GM21423 (cell line): Measurements from ENCODE around the gene HVCN1.
"Not testable (repeated sequence)": the region's sequence is repeated elsewhere in the genome, so short reads cannot be mapped to it uniquely, and the experiment has no call there.

Experiments used
- ATAC-seq: cut with Tn5 transposase; IDR thresholded peaks from one replicate; pipeline ENCODE4 v1.9.1; 2021; ENCODE audit warnings: mild to moderate bottlenecking, moderate library complexity; ENCODE audit not compliant: unreplicated experiment

The HVCN1 gene

DNA sequence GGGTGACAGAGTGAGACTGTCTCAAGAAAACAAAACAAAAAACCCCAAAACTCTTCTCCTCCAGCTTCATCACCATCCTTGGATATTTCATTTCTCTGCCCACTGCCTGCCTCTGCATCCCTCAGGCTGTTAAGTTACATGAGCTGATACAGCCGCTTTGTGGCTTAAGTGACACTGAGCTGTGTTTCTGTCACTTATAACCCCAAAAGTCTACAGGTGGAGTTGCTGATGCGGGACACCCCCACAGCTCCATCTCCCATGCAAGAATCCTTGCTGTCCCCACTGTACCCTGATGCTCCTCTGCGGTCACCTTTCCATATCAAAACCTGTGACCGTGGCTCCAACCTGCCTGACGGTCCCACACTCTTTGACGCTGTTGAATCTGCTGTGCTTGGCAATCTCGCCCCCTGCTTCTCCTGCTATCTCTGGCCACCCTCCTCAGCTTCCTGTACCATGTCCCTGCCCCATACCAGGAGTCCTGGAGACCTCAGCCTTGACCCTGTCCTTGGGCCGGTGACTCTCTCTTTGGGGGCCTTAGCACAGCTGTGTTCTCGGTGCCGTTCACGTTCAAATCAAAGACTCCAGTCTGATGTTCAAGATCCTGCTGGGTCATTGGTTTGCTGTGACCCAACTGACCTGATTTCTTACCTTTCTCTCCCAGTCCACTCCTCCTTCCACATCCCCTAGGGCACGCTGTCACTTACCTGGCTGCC lies 20.3 kb downstream of the HVCN1 start:
- ATAC-seq: no peak

DNA sequence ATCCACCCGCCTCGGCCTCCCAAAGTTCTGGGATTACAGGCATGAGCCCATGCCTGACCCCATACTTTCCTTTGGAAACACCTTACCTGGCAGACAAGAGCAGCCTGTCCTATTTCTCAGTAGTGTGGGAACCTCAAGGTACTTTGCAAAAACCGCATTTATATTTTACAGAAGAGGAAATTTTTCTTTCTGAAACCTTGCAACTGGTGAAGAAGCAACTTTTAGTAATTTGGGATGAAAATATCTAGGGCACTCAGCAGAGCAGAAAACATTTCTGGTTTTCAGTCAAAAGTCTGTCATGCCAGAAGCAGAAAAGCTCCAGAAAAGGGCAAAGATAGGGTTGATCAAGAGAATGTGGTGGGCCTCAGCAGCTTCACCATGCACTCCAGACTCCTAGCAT lies 21.2 kb downstream of the HVCN1 start:
- no peak for ATAC-seq

DNA sequence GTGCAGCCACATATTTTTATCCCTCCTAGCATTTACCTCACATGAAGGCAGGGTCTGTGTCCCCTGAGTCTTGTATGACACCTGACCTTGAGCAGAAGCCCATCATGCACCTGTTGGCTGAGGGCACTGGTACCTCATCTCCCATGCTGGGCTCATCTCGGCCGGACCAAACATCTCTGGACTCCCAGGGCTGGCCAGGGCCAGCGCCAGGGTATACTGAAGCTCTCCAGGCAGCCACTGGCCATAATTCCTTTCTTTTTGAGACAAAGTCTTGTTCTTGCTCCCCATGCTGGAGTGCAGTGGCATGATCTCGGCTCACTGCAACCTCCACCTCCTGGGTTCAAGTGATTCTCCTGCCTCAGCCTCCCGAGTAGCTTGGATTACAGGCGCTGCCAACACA lies 22.0 kb downstream of the HVCN1 start:
- no peak for ATAC-seq

DNA sequence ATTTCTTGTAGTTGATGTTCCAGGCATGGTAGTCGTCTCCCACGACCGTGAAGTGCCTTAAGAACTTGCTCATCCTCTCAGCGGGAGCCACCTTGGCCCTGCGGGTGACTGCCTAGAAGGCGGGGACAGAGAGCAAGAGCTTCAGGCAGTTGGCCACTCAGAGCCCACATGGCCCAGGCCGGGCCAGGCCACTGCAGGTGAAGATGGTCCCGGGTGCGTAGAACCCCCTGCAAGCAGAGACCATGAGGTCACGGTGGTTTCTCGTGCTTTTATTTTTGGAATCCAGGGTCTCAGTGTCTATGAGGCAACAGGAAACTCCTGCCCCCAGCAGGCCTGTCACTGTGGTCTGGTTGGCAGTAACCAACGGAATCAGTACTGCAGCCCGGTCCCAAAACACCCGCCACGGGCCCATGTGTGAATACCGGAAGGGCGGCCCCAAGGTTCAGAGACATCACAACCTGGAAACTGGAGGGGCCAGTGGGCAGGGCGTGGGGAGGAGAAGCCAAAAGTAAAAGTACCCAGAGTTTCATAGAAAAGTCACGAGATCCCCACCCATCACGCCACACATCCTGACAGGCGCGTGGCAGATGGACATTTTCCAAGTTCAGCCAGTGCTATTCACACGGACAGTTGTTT lies 27.5 kb downstream of the HVCN1 start:
- peak; percentile 88 for ATAC-seq

DNA sequence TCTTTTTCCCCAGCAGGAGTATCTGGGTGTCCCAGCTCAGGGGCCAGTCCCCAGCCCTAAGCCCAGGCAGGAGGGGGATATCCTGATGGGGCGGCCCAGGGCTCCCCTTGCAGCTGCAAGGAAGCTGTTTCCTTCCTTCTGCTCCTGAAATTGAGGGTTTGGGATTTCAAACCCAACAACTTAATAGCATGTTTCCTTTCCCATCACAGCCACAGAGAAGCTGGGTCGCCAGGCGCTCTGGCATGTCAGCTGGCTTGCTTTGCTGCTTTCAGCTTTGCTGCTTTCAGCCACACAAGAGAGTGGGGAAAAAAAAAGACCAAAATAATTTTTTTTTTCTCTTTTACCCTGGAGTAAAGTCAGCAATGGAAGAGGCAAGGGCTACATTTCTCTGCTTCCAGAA lies 30.0 kb downstream of the HVCN1 start:
- no peak for ATAC-seq

DNA sequence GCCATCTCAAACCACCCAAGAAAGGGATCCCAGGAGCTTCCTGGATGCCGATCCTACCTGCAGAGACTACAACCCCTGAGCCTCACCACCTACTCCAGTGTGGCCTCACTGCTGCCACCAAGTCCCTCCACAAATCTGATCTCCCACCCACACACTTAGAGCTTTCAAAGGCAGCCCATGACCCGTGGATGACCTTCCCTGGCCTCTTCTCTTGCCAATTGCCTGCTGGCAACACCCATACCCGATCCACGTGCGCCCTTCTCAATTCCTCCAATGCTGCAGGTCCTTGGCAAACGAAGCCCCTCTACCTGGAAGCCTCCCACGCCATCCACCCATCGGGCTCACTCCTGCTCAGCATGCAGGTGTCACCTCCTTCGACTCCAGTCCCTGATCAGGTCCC lies 30.7 kb downstream of the HVCN1 start:
- no peak for ATAC-seq

DNA sequence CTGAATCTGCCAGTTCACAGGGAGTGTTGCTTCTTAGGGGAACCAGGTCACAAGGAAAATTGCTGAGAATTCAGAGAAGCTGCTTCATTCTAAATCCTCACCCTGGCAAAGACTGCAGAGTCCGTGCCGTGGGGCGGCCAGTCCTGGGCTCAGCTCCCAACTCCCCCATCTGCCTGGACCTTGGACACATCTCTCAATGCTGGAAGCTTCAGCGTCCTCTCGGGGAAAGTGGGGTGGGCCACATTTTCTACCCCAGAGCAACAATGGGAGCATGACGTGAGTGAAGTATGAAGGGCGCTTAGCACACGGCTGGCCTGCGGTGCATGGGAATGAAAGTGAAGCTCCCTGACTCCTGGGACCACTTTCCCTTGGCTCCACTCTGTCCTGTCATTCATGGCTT lies 31.2 kb downstream of the HVCN1 start:
- no peak for ATAC-seq

DNA sequence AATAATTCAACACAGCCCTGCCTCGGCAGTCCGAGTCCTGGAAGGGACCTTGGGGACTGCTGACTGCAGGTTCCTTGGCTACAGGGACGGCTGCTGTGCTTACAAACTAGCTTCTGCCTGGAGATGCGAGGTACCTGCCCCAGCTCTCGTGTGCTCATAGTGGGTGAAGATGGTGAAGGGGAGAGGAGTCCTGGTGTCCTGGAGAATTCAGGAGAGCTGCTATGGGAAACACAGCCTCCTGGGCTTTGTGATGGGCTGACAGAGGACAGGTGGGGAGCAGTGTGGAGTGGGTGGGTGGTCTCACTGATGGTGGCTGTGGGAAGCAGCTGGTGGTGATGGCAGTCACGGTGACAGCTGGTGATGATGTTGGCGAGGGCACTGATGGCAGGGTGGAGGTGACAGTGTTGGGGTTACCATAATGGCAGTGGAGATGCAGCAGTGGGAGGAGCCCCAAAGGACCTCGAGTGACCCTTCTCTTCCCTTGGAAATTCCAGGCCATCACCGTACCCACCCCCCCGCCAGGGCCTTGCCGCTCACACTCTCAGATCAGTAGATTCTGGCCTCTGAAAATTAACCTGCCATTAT lies 32.8 kb downstream of the HVCN1 start:
- no peak for ATAC-seq

DNA sequence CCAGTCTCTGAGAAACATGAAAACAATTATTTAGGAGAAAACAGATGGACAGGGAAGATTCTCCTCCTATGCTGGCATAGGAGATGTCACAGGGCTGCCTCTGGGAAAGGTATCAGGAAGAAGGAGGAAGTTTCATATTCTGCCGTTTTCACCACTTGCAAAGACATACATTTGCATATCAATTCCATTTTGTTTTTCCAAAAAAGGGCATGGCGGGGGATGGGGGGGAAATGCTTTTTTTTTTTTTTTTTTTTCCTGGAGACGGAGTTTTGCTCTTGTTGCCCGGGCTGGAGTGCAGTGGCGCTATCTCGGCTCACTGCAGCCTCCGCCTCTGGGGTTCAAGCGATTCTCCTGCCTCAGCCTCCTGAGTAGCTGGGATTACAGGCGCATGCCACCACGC lies 34.7 kb downstream of the HVCN1 start:
- ATAC-seq: not testable (repeated sequence)

DNA sequence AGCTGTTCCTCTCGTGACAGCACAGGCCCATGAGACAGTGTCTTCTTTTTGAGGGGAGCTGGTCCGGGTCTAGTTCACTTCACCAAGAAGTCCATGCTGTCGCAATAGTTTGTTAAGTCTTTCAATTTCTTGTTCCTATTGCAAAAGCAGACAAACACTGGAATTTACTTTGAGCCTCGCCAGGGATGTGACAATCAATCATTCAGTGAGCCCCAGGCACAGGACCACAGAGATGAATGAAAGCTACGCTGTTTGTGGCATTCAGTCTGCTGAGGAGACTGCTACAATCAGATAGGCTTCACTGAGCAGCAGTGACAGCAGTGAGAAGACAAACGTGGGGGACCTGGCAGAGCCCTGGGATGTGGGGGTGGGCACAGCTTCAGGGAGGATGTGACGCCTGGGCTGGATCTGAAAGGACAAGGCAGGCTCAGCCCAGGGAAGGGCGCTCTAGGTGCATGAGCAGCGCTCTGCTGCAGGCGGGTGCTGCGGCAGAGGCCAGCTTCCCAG lies 39.5 kb downstream of the HVCN1 start:
- no peak for ATAC-seq

DNA sequence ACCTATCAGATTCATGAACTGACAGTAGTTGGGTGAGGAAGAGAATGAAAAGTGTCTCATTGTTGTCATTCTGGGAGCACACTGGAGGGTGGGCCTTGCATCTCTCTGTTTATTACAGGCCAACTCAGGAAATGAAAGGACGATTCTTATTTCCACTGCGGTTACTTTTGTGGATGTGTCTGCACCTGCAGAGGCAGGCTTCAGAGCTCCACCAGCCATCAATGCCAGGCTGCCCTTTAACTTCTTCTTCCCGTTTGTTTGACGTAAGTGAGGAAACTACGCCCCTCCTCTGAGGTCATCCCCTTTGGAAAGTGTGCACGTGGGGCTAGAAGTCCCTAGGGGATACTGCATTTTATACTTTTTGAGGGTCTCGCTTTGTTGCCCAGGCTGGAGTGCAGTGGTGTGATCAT lies 41.3 kb downstream of the HVCN1 start:
- ATAC-seq: peak; percentile 63

DNA sequence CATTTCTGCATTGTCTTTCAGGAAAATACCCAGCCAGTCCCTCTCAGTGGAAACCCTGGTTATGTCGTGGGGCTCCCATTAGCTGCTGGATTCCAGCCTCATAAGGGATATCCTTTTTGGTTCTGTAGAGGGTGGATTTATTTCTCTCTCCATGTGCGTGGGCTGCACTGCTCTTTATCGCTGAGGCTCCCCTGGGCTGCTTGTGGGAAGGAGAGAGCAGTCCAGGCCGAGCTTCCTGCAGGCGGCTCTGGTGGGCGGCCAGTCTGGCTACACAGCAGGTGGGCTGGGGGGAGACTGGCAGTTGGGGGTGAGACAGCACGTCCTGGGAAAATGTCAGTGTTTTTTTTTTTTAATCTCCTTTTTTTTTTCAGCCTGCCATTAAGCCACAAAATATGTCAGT lies 47.4 kb downstream of the HVCN1 start:
- no peak for ATAC-seq

DNA sequence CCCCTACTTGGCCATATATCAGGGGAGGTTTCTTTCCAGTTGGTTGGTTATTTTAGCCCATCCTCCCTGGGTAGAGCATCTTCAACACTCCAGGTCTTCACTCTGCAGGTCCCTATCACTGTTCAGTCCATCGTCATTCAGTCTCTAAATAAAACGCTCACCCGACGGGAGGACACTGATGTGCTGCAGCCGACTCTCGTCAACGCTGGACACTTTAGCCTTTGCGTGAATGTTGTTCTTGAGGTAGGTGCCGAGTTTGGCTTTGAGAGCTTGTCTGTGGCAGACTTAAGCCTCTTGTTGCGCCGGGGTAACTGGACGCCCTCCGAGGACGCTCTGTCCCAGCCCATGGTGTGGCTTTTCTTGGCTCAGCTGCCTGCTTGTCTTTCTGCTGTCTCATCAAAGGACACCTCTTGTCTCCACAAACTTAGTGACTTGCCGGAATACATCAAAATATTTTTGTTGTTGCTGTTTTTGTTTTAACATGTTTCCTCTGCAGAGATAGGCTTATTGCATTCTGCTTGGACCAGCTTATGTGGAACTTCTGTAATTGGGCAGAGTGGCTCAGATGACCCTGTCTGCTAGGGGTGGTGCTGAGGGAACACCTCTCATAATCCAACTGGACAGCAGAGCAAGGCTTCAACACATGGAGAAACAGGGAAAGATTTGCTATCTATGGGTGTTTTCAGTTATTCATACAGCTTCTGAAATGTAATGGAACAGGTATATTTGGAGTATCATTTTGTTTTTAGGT lies 48.5 kb downstream of the HVCN1 start:
- ATAC-seq: no peak

DNA sequence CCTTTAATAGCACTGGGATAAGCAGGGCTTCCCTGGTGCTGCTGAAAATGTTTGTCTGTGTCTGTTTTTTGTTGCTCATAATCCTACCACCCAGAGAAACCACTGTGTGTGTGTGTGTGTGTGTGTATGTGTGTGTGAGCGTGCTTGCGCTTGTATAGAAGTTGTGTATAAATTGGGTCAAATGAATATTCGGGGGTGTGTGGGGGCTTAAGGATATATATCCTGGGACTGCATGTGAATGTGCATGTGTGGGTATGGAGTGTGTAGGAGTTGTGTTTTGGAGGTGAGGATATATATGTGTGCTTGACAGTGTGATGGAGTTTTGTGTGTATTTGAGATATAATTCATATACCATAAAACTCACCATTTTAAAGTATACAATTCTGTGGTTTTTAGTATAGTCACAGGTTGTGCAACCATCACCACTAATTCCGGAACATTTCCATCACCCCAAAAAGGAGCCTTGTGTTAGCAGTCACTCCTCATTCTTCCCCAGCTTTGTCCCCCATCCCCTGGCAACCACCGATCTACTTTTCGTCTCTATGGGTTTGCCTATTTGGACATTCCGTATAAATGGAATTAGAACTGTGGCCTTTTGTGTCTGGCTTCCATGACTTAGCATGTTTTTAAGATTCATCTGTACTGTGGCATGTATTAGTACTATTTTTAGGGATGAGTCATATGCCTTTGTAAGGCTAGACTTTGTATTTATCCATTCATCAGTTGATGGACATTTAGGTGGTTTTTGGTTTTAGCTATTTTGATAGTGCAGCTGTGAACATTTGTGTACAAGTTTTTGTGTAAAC lies 49.4 kb downstream of the HVCN1 start:
- no peak for ATAC-seq

DNA sequence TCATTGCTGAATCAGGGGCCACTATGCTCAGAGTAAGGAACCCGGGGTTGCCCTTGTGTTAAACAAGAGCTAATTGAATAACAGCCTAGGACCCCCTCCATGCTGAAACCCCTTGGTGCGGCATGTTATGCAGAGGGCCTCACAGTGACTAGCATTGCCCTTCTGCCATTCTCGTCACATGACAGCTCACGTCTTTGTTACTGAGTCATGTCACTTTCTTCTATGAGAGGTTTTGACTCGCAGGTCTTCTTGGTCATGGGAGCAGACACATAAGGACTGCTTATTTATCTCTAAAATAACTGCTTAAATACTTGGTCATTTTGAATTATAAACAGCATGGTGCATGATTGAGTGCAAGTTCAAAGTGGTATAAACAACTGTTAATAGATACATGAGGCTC lies 50.1 kb downstream of the HVCN1 start:
- ATAC-seq: no peak

DNA sequence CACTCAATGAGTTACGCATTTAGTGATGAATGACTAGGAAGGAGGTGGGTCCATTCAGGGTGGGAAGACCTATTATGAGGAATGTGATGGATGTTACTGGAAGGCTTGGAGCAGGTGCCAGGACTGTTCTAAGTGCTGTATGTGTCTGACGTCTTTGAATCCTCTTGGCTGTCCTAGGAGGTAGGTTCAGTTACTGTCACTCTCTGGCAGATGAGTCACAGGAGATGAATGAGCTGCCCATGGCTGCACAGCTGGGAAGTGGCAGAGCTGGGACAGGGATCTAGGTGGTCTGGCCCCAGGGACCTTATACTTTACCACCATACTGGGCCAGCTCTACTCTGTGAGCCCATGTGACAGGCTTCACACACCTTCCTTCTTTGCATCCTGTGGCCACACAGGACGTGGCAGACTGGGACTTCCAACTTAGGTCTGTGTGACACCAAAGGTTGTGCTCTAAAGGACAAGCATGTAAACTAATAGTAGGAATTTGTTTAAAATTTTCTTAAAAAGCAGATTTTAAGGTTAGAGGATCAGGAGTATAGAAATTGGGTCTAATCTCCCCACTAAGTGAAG lies 51.0 kb downstream of the HVCN1 start:
- no peak for ATAC-seq

DNA sequence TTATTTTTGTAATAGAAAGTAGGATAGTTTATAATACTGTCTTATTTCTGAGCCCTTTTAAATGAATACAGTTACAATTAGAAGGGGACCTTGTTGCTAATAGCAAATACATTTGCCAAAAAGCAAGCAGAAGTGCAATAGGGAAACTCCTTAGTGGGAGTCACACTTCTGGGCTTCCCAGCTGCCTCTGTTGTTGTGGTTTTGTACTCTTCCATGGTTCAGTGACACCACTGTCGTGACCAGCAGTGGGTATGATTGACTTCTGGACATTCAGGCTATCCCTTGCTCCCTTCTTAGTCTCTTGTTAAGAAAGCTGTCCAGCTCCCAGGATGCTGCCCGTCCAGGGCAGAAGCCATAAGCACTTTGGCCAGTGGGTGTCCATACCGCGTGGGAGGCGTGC lies 52.4 kb downstream of the HVCN1 start:
- ATAC-seq: no peak

DNA sequence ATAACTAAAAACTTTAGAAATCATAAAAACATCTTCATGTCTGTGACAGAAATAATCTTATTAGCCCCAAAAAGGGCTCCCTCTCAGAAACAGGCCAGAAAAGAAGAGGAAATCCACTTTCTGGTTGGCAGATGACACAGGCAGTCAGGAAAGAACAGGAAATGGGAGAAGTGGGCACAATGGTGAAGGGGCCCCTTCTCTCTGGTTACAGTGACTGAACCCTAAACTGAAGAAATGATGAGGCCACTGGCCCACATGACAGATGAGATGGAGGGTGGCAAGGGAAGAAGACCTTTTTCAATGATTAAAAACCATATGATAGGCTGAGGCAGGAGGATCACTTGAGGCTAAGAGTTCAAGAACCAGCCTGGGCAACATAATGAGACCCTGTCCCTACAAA lies 53.9 kb downstream of the HVCN1 start:
- no peak for ATAC-seq

DNA sequence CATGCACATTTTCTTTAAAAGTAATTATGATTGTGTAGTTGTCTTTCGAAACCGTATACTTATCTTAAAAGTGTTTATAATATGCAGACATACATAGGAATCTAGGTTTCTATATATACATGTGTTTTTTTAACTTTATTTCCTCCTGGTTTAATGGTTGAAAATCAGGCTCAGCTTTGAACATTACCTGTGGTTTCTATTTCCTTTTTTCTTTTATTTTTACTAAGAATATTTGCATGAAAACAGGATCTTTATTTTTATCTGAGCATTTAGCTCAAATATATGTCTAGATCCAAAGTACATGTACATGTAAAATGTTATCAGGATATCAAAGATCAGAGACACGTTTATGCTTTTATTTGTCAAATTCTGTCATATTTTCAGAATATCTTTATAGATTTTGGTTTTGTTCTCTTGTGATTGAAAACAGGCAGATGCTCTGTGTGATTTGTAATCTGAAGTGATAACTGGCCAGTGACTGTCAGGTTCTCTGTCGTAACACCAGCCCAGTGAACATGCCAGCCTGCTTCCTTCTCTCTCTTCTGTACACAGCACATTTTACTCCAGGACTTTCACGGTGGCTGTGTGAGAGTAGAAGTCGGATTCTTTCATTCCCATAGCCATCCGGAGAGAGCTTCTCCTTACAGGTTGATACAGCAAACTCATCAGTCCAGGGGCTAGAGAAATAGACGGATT lies 61.3 kb downstream of the HVCN1 start:
- ATAC-seq: no peak

DNA sequence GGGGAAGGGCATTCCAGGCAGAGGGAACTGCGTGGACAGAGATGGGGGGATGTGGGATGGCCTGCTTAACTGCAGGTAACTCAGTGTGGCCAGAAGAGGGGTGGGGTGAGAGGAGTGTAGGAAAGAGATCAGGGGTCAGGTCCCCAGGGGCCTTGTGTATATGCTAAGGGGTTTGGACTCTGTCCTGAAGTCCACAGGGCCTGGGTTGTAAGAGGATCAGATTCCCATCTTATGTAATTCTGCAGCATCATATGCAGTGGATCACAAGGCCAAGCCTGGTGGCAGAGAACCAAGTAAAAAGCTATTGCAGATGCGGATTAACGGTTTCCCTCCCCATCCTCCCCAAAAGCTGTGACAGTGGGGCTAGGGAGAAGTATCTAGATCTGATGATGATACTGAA lies 66.3 kb downstream of the HVCN1 start:
- ATAC-seq: no peak
